Neural cell (in vitro differentiated cells): ENCODE data around the gene IFNA21. TPM values are rescaled to one million over a fixed set of nuclear protein-coding genes. Genes with fewer than 3 reads are reported as not detected.

Experiments
- H2AFZ ChIP-seq: fragments of 200-600, 300-800 bp; sonication (generic), shearing (Covaris generic); 2 replicates; pipeline ENCODE4 v1.6.0; 2014; ENCODE audit warnings: low read depth, mild to moderate bottlenecking, antibody characterized with exemption, low read length, moderate library complexity
- H3F3A ChIP-seq: fragments of 200-600 bp; shearing (Covaris generic); 2 replicates; pipeline ENCODE4 v1.6.1; 2016; ENCODE audit warnings: mild to moderate bottlenecking, moderate library complexity, mixed read lengths, antibody characterized with exemption, low read length; ENCODE audit not compliant: insufficient read depth, poor library complexity, severe bottlenecking
- H3K27ac ChIP-seq: fragments of 200-600, 300-800 bp; sonication (generic), shearing (Covaris generic); 2 replicates; pipeline ENCODE4 v1.5.1; 2014; ENCODE audit warnings: mild to moderate bottlenecking, low read length, moderate library complexity
- H3K27me3 ChIP-seq: fragments of 300-800, 200-600 bp; sonication (generic), shearing (Covaris generic); 2 replicates; pipeline ENCODE4 v1.6.0; 2014; ENCODE audit warnings: mild to moderate bottlenecking, low read depth, low read length, moderate library complexity; ENCODE audit not compliant: insufficient read depth
- H3K36me3 ChIP-seq: fragments of 300-800, 200-600 bp; sonication (generic), shearing (Covaris generic); 2 replicates; pipeline ENCODE4 v1.5.1; 2014; ENCODE audit warnings: mild to moderate bottlenecking, antibody characterized with exemption, low read length, moderate library complexity; ENCODE audit not compliant: insufficient read depth
- H3K4me2 ChIP-seq: fragments of 300-800, 200-600 bp; sonication (generic), shearing (Covaris generic); 2 replicates; pipeline ENCODE4 v1.6.0; 2014; ENCODE audit warnings: mild to moderate bottlenecking, low read length
- H3K4me3 ChIP-seq: fragments of 300-800, 200-600 bp; sonication (generic), shearing (Covaris generic); 2 replicates; pipeline ENCODE4 v1.5.1; 2014; ENCODE audit warnings: mild to moderate bottlenecking, low read length, moderate library complexity
- H3K79me2 ChIP-seq: fragments of 200-600 bp; shearing (Covaris generic); replicated peaks from 2 replicates; pipeline ENCODE4 v1.6.0; 2014; ENCODE audit warnings: mild to moderate bottlenecking, low read length, moderate library complexity; ENCODE audit not compliant: insufficient read depth
- H3K9ac ChIP-seq: fragments of 300-800, 200-600 bp; sonication (generic), shearing (Covaris generic); 2 replicates; pipeline ENCODE4 v1.6.1; 2016; ENCODE audit warnings: mild to moderate bottlenecking, low read length, mixed read lengths
- H3K9me2 ChIP-seq: fragments of 200-600 bp; shearing (Covaris generic); 2 replicates; pipeline ENCODE4 v1.6.1; 2016; ENCODE audit warnings: mild to moderate bottlenecking, low read length, mixed read lengths; ENCODE audit not compliant: insufficient read depth
- H3K9me3 ChIP-seq: fragments of 200-600, 300-800 bp; sonication (generic), shearing (Covaris generic); 2 replicates; pipeline ENCODE4 v1.6.1; 2016; ENCODE audit warnings: mild to moderate bottlenecking, mixed run types, low read length, moderate library complexity, mixed read lengths
- H4K20me1 ChIP-seq: fragments of 200-600 bp; shearing (Covaris generic); 2 replicates; pipeline ENCODE4 v1.6.1; 2016; ENCODE audit warnings: mild to moderate bottlenecking, mixed run types; ENCODE audit not compliant: insufficient read depth
- CTCF ChIP-seq: fragments of 450-650 bp; IDR thresholded peaks from 2 replicates; pipeline ENCODE4 v1.5.1; 2014; ENCODE audit warnings: antibody characterized with exemption, mild to moderate bottlenecking, moderate library complexity; ENCODE audit not compliant: poor library complexity, severe bottlenecking
- EP300 ChIP-seq: fragments of 450-650 bp; conservative IDR thresholded peaks from 2 replicates; pipeline ENCODE4 v1.6.1; 2014; ENCODE audit warnings: antibody characterized with exemption, mild to moderate bottlenecking, moderate library complexity; ENCODE audit not compliant: poor library complexity, severe bottlenecking
- EZH2 ChIP-seq: fragments of 200-600, 300-800 bp; shearing (Covaris generic), sonication (generic); IDR thresholded peaks from 2 replicates; pipeline ENCODE4 v1.6.1; 2014; ENCODE audit warnings: antibody characterized with exemption, low read length, borderline replicate concordance, mild to moderate bottlenecking; ENCODE audit not compliant: insufficient read depth, poor library complexity, severe bottlenecking
- MXI1 ChIP-seq: fragments of 450-650 bp; conservative IDR thresholded peaks from 2 replicates; pipeline ENCODE4 v1.6.1; 2014; ENCODE audit warnings: antibody characterized with exemption, mild to moderate bottlenecking; ENCODE audit not compliant: poor library complexity, severe bottlenecking
- POLR2AphosphoS5 ChIP-seq: IDR thresholded peaks from 2 replicates; pipeline ENCODE4 v1.6.1; 2012
- RAD21 ChIP-seq: fragments of 450-650 bp; conservative IDR thresholded peaks from 2 replicates; pipeline ENCODE4 v1.6.1; 2014; ENCODE audit warnings: antibody characterized with exemption, mild to moderate bottlenecking, moderate library complexity
- REST ChIP-seq: IDR thresholded peaks from 2 replicates; pipeline ENCODE4 v1.6.1; 2012; ENCODE audit warnings: borderline replicate concordance
- SMC3 ChIP-seq: fragments of 450-650 bp; conservative IDR thresholded peaks from 2 replicates; pipeline ENCODE4 v1.6.1; 2014; ENCODE audit warnings: antibody characterized with exemption, mild to moderate bottlenecking, moderate library complexity; ENCODE audit not compliant: poor library complexity
- TAF1 ChIP-seq: IDR thresholded peaks from 2 replicates; pipeline ENCODE4 v1.6.1; 2012; ENCODE audit warnings: low read depth
- polyA plus RNA-seq: library from polyadenylated mRNA; depleted of rRNA; stranded (reverse); fragments of >200 nt; gene quantifications from 2 replicates; pipeline ENCODE4 v1.2.3, GENCODE V29; 2014

The IFNA21 gene
- polyA plus RNA-seq, 1 donor from 2014 or later, result not detected

- Histone ChIP-seq H3K36me3 (no peaks in the 10 kb centered on the region), H3K9ac (no peak overlapping the region), H4K20me1 (no peaks in the 10 kb centered on the region), H2AFZ (no peak overlapping the region), H3K4me3 (no peak overlapping the region), H3K9me2 (no peaks in the 10 kb centered on the region), H3K4me2 (no peak overlapping the region), H3F3A (no peaks in the 10 kb centered on the region), H3K27ac (no peak overlapping the region), H3K79me2 (no peaks in the 10 kb centered on the region), H3K27me3 (no peaks in the 10 kb centered on the region), H3K9me3 (no peaks in the 10 kb centered on the region)
- no peak for TF ChIP-seq MXI1
- TF ChIP-seq CTCF, result peak; percentile 56
- TF ChIP-seq RAD21, result peak; percentile 51
- no peak for TF ChIP-seq REST
- no peak for TF ChIP-seq EZH2
- TF ChIP-seq SMC3, result no peak
- TF ChIP-seq TAF1, result no peak
- no peak for TF ChIP-seq POLR2AphosphoS5
- TF ChIP-seq EP300, result no peak
These were observed 12.3 kb downstream of the IFNA21 start for GRCh38 chr9:21154018-21154608.

- H3K27me3 ChIP-seq, result no peaks in the 10 kb centered on the region
- no peaks in the 10 kb centered on the region for H3K79me2 ChIP-seq
- no peak overlapping the region for H3K4me2 ChIP-seq
- H3K9me3 ChIP-seq, result no peaks in the 10 kb centered on the region
- no peak for TF ChIP-seq REST
- TF ChIP-seq CTCF, result no peak
- no peak for TF ChIP-seq TAF1
- no peak for TF ChIP-seq EZH2
- no peak for TF ChIP-seq POLR2AphosphoS5
- no peak for TF ChIP-seq SMC3
- no peak for TF ChIP-seq MXI1
- TF ChIP-seq EP300, result no peak
- no peak for TF ChIP-seq RAD21
- H2AFZ ChIP-seq, result no peak overlapping the region
- H3K9me2 ChIP-seq, result no peaks in the 10 kb centered on the region
- no peaks in the 10 kb centered on the region for H4K20me1 ChIP-seq
- H3K36me3 ChIP-seq, result no peaks in the 10 kb centered on the region
- H3K4me3 ChIP-seq, result no peak overlapping the region
- no peak overlapping the region for H3K9ac ChIP-seq
- H3K27ac ChIP-seq, result no peak overlapping the region
- no peaks in the 10 kb centered on the region for H3F3A ChIP-seq
These were observed 13.0 kb downstream of the IFNA21 start for GRCh38 chr9:21153336-21154017.
